Activated CD4-positive, CD25-positive, alpha-beta regulatory T cell treated with anti-CD3 and anti-CD28 coated beads, Interleukin-2, amount 50 U/mL, for 24 hours (primary cell): ENCODE data around the gene GPR137.

Experiments
- ATAC-seq, 2 donors: fragments of 150-1000 bp; cut with Tn5 transposase; one replicate each; pipeline ENCODE4 v1.10.0; 2021; ENCODE audit warnings: mild to moderate bottlenecking in 1 of 2, moderate library complexity in 1 of 2

The GPR137 gene

DNA sequence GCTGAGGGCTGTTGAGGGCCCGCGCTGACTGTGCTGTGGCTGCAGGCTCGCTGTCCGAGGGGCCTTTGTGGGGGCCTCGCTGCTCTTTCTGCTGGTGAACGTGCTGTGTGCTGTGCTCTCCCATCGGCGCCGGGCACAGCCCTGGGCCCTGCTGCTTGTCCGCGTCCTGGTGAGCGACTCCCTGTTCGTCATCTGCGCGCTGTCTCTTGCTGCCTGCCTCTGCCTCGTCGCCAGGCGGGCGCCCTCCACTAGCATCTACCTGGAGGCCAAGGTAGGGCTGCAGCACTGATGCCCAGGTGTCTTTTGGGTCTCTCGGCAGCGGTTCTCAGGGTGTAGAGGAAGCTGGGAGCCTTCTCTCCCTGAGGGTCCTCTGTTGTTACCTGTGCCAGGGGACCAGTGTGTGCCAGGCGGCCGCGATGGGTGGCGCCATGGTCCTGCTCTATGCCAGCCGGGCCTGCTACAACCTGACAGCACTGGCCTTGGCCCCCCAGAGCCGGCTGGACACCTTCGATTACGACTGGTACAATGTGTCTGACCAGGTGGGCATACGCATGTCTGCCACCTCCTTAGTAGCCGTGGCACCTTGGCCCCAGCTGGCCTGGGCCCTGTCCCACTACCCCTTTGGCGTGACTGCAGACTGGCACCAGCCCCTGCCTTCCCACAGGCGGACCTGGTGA is 2.2 kb downstream of the GPR137 start:
- no peak for ATAC-seq

DNA sequence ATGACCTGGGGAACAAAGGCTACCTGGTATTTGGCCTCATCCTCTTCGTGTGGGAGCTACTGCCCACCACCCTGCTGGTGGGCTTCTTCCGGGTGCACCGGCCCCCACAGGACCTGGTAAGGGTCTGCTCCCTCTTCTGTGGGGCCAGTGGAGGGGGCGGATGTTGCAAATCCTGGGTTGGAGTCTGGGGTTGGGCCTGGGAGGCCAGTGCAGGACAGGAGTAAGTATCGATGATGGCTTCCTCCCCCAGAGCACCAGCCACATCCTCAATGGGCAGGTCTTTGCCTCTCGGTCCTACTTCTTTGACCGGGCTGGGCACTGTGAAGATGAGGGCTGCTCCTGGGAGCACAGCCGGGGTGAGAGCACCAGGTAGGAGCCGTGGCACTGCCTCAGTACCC is 2.7 kb downstream of the GPR137 start:
- no peak for ATAC-seq

DNA sequence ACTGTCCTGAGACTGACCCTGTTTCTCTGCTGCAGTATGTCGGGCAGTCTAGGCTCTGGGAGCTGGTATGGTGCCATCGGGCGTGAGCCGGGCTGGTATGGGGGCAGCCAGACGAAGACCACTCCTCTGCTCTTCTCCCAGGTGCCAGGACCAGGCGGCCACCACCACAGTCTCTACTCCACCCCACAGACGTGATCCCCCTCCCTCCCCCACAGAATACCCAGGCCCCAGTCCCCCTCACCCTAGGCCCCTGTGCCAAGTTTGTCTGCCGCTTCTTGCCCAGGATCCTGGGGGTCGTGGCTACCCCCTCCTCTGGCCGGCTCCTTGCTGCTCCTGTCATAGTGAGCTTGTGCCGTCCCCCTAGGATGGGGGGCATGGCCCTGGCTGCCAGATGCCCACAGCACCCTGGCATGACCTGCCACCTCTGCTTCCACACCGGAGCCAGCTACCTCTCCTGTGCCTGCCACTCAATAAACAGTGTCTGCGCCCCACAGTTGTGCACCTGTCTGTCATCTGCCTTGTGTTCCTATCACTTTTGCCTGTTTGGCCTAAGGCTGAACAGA is 3.4 kb downstream of the GPR137 start:
- no peak for ATAC-seq

DNA sequence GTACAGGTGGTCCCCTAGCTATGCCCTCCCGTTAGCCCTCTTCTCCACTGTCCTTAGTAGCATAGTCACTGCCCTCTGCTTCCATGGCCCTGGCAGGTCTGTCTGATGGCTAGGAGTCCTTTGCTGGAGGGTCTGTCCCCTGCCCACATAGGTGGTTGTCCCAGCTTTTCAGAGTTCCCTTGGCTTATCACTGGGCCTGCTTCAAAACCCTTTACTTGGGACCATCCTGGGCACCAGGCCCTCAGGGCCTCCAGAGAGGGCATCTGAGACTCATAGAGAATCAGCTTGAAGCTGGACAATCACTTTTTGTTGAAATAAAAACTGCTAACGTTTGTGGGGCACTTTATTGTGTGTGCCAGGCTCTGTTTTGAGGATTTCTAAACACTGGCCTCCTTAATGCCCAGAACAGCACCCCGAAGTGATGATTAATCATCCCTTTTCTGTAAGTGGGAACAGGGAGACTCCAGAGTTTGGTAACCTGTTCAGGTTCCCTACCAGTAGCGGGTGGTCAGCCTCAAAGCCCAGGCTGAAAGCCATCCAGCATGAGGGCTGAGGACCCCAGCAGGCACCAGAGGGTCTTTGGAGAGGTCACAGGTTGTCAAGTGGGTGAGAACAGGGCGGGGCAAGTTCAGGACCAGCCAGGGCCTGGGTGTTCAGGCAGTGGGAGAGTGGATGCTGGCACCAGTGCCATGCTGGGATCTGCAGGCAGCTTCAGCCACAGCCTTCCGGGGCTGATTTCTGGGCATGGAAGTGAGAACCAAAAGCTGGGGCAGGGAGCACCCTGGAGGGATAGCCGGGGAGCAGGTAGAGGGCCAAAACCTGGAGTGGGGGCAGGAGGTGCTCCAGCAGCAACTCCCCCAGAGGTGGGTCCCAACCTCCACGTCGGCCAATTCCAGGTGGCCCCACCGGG is 5.0 kb downstream of the GPR137 start:
- ATAC-seq = no peak

DNA sequence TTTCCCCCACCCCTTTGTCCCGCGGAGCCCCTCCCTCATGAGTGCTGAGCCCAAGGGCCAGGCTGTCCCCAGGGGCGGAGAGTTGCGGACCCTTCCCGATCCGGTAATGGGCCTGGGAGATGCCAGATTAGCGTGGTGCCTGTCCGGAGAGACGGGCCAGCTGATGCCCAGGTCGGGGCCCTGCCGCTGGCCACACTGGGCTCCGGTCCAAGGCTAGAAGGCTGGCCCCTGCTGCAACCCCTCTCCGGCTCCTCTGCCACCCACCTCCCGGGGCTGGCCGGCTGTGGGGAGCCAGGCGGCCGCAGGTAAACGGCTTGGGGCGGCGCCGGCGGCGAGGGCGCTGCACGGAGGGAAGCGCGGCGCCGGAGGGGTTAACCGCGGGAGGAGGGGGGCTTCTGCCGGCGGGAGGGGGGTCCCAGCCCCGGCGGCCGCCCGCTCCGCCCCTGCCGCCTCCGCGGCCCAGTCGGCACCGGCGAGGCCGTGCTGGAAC is 5.7 kb downstream of the GPR137 start, which contains the start of gene KCNK4:
Gene KCNK4, plus strand, starts transcription at position 41 of the 490 bp plus-strand sequence. CDS start 1,717 bp downstream, outside the sequence.
- no peak for ATAC-seq

DNA sequence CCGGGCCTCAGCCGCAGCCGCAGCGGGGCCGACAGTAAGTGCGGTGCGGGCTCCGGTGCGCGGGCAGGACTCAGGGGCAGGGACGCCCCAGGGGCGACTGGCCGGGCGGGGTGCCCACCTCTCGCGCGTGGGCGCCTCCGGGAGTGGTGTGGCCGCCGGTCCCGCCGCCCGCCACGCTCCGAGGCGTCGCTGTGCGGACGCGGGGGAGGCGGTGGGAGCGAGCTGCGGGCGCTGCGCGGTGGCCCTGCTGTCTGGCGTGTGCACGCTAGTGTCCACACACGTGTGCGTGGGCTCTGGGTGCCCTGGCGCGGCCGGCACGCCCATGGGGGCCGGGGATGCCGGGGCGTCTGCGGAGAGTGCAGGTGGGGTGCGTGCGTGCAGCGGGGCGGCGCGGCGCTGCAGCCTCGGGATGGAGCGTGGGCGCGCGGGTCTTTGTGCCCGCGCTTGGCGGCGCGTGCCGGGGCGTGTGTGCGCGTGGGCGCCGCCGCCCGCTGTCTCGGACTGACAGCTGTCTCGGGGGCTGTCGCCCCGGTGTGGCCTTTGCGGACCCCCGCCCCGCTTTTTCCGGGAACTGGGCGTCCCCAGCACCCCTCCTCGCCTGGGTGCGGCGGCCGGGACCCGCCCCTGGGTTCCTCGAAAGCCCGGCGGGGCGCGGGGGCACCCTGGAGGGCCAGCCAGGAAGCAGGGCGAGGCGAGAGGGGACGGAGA is 6.3 kb downstream of the GPR137 start:
- ATAC-seq = peak; percentile 42 to 57

DNA sequence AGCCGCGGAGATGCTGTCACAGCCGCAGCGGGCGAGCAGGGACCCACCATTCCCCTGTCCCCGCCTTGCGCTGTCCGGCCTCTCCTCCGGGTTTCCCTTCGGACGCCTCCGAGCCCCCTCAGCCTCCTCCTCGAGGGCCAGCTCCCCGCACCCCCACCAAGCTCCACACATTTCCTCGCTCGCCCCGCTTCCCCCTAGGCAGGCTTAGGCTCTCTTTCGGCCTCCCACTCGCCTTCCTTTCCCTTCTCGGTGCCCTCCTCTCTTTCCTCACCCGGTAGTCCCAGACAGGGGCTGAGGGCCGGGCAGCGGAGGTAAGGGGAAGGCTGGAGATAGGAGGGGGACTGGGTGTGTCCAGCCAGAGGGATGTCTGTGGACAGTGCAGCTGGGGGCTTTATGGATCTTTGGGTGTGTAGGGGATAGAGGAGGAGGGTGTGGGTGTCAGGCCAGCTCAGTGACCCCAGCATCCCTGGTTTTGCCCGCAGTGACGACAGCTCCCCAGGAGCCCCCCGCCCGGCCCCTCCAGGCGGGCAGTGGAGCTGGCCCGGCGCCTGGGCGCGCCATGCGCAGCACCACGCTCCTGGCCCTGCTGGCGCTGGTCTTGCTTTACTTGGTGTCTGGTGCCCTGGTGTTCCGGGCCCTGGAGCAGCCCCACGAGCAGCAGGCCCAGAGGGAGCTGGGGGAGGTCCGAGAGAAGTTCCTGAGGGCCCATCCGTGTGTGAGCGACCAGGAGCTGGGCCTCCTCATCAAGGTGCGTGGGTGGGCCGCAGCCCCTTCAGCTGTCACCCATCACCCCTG is 7.0 kb downstream of the GPR137 start:
- no peak for ATAC-seq

DNA sequence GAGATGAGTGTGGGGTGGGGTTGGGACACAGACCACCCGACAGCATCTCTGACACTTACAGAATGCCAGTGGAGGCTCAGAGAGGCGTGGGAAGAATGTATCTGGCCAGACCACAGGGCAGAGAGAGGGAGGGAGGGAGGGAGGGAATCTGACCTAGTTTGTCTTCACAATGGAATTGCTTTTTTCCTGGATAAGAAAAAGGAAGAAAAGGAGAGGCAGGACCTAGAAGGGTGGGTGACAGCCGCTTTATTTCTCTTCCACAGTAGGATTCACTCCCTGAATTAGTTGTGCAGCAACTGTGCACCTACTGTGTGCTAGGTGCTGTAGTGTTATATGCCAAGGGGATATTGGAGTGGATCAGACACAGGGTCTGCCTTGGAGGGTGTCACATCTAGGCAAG is 9.1 kb downstream of the GPR137 start:
- ATAC-seq = no peak

DNA sequence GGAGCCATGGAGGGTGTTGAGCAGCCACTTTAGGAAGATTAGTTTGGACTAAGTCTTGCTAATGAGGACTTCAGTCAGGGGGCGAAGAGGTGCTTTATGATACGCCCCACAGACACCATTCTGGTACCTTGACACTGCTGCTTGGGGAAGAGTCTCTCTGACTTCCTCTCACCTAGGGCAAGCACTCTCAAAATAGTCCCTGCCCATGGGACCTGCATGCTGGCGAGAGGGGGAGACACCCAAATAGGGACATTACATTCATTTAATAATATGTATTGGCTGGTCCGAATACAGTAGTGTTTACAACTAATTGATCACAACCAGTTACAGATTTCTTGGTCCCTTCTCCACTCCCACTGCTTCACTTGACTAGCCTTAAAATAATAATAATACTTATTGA is 10.1 kb downstream of the GPR137 start:
- no peak for ATAC-seq

DNA sequence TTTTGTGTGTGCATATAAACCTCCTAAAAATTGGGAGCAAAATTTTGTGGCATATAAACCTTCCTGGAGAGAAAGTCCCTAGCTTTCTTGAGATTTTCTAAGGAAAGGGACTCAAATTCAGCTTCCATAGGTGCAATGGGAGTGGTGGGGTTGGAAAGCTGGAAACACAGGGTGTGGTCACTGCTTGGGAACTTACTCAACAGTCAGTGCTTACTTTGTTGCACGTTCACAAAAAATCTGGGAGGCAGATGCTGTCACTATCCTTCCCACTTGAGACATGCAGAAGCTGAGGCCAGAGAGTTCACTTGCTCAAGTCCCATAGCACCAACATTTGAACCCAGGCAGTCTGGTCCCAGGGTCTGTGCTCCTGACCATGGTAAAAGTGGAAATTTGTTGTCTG is 10.6 kb downstream of the GPR137 start:
- ATAC-seq = no peak

DNA sequence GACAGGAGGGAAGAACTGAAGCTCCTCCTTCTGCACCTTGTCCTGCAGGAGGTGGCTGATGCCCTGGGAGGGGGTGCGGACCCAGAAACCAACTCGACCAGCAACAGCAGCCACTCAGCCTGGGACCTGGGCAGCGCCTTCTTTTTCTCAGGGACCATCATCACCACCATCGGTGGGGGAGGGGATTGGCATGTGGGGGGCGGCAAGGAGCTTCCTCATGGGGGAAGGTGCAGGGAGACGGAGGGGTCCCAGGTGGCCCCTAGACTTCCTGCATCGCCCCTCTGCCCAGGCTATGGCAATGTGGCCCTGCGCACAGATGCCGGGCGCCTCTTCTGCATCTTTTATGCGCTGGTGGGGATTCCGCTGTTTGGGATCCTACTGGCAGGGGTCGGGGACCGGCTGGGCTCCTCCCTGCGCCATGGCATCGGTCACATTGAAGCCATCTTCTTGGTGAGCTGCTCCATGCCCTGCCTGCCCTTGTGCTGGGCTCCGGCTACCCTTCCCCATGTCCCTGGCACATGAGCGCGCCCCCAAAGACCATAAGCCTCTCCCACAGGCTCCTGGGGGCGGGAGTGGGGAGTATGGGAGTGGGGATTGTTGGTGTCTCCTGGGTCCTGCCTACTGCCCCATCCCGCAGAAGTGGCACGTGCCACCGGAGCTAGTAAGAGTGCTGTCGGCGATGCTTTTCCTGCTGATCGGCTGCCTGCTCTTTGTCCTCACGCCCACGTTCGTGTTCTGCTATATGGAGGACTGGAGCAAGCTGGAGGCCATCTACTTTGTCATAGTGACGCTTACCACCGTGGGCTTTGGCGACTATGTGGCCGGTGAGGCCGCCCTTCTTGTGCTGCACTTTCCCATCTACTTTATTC is 11.4 kb downstream of the GPR137 start:
- ATAC-seq = no peak

DNA sequence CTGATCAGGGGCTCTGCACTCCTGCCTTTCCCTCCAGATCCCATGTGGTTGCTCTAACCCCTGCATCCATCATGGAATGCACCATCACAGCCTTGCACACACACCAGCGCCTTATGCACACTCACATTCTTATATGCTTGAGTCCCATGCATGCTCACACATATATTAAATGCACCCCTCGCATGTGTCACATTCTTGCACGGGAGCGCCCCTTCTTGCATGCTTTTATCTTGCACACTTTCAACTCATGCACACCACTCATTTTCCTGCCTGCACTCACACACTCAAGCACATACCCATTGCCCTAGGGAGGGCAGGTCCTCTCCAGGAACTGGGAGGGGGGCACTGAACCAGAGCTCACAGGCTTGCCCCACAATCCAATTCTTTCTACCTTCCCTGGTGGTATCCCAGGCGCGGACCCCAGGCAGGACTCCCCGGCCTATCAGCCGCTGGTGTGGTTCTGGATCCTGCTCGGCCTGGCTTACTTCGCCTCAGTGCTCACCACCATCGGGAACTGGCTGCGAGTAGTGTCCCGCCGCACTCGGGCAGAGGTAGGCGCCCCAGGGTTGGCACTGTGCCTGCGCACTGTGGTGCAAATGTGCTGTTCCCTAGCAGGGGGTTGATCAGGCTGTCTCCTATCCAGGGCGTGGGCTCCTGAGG is 12.2 kb downstream of the GPR137 start:
- no peak for ATAC-seq

DNA sequence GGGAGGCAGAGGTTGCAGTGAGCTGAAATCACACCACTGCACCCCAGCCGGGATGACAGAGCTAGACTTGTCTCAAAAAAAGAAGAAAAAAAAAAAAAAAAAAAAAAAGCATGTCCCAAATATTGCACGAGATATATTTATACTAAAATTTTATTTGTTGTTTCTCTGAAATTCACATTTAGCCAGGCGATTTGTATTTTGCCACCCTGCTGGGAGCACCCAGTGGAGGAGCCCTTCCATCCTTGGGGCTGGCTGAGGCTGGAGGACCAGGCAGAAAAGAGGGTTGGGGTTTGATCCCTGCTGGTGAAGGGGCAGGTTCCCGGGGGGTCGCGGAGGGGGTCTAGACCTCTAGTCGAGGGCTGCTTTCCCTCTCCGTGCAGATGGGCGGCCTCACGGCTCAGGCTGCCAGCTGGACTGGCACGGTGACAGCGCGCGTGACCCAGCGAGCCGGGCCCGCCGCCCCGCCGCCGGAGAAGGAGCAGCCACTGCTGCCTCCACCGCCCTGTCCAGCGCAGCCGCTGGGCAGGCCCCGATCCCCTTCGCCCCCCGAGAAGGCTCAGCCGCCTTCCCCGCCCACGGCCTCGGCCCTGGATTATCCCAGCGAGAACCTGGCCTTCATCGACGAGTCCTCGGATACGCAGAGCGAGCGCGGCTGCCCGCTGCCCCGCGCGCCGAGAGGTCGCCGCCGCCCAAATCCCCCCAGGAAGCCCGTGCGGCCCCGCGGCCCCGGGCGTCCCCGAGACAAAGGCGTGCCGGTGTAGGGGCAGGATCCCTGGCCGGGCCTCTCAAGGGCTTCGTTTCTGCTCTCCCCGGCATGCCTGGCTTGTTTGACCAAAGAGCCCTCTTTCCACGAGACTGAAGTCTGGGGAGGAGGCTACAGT is 13.6 kb downstream of the GPR137 start:
- ATAC-seq = no peak

DNA sequence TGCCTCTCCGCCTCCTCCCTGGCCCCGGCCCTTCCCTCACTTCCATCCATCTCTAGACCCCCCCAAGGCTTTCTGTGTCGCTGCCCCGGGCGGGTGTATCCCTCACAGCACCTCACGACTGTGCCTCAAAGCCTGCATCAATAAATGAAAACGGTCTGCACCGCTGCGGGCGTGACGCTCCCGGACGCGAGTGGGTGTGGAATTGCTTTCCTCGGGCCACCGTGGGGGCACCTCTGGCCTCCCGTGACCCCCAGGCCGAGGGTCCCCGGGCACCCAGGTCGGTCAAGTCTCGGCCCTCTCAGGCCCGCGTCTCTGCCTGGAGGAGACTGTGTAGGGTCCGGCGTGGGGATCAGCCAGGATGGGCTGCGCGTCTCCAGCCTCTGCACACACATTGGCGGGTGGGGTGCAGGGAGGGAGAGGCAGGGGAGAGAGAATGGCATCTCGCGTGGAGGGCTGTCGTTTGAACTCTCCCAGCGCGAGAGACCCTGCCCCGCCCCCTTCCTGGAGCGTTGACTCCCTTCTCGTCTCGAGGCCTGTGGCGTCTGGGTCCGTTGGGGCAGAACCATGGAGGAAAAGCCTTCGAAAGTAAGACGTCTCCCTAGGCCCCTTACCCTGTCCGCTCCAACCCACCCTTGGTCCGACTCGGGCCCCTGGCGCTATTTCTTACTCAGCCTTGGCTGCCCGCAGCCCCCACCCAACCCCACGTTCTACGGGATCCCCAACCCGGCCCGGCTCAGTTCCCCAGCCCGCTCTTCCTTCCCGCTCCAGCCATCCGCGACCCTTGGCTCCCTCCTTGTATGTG is 14.4 kb downstream of the GPR137 start, which contains the start of gene CATSPERZ:
Gene CATSPERZ, plus strand, starts transcription at position 512 of the 802 bp plus-strand sequence. Its CDS starts 53 bp downstream, at position 565.
- ATAC-seq = no peak

DNA sequence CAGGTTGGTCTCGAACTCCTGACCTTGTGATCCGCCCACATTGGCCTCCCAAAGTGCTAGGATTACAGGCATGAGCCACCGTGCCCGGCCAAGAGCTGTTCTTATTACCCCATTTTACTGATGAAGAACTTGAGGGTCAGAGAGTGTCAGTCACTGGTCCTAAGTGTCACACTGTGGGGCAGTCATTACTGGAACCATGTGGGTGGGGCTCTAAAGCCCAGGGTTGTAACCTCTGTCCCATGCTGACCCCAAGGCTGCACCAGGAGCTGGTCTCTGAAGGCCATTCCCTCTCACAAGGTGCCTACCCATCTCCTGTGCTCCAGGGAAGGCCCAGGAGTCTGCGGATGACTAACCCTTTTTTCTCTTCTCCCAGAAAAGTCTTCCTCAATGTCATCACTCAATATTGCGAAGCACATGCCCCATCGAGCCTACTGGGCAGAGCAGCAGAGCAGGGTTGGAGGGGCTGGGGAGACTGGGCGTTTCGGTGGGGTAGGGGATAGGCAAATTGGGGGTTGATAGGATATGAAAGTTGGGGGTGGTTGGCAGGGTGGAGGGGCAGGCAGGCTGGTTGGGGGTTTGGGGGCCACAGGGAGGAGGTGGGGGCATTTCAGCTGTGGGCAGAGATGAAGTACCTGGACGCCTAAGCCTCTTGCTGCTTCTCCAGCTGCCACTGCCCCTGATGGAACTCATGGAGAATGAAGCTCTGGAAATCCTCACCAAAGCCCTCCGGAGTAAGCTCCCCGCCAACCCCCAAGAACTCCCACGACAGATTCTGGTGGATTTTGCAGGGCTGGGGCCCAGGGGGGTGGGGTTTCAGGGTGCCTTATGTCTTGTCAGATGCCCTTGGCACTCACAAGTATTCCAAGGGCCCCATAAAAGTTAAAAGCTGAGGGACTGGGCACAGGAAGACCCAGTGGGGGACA is 17.7 kb downstream of the GPR137 start:
- ATAC-seq = no peak

DNA sequence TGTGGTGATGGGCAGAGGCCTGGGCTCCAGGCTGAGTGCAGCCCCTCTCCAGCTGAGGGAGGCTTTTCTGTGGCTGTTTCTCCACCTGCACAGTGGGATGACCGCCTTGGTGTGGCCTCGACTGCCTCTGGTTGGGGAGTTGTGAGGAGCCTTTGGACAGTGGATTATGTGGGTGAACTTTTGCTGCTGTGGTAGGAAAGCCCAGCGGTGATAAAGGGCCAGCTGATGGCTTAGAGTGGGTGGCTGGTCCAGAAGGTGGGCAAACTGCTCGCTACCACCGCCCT is 18.3 kb downstream of the GPR137 start:
- ATAC-seq = no peak

DNA sequence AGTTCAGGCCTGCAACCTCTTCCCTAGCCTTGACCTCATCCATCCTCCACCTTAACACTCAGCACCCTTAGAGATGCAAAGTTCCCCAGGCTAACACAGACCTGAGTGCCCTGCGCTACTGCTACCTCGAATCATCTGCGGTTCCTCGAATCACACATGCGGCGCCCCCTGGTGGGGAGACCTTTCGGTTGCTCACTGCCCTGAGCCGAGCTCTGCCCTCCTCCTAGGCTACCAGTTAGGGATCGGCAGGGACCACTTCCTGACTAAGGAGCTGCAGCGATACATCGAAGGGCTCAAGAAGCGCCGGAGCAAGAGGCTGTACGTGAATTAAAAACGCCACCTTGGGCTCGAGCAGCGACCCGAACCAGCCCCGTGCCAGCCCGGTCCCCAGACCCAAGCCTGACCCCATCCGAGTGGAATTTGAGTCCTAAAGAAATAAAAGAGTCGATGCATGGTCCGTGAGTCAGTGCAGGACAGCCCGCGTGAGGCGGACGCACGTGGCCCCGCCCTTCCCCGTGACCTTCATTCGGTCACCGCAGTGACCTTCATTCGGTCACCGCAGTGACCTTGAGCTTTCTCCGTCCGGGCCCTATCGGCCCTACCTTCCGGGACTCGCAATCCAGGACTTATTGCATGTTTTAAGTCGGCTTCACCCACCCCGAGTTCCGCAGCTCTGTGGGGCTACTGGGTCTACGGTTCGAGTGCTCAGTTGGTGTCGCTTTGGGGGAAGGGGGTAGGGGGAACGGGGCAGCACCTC is 18.8 kb downstream of the GPR137 start:
- ATAC-seq = peak; percentile 44 to 49
